HFFc6 (cell line): Measurements from ENCODE around the gene VAMP2. TPM values are rescaled to one million over a fixed set of nuclear protein-coding genes. Genes with fewer than 3 reads are reported as not detected.
A peak's percentile ranks its signal among the peaks of the same experiment; 100 is the strongest.

Source experiments
- DNase-seq: peaks from one replicate; pipeline ENCODE4 v3.0.0-alpha.2; 2018
- H3K27ac Mint-ChIP-seq: 2 replicates; pipeline ENCODE4 v1.8.0; 2020; ENCODE audit warnings: mild to moderate bottlenecking, mixed read lengths
- H3K27me3 Mint-ChIP-seq: 2 replicates; pipeline ENCODE4 v1.8.0; 2021; ENCODE audit warnings: mild to moderate bottlenecking, moderate library complexity, mixed read lengths; ENCODE audit not compliant: insufficient read depth
- H3K36me3 Mint-ChIP-seq: 2 replicates; pipeline ENCODE4 v1.8.0; 2021; ENCODE audit warnings: low read depth, mixed read lengths
- H3K4me1 Mint-ChIP-seq: 2 replicates; pipeline ENCODE4 v1.8.0; 2020; ENCODE audit warnings: low read depth, mixed read lengths
- H3K4me3 Mint-ChIP-seq: 2 replicates; pipeline ENCODE4 v1.8.0; 2020; ENCODE audit warnings: mild to moderate bottlenecking, moderate library complexity, mixed read lengths
- H3K9me3 Mint-ChIP-seq: 2 replicates; pipeline ENCODE4 v1.8.0; 2020; ENCODE audit warnings: mild to moderate bottlenecking, mixed read lengths
- total RNA-seq, 6 experiments: library from RNA; stranded (reverse); fragmentation: NEBNext Ultra II Directional; extraction: Animal tissue kit (Norgen Biotek cat#: 25700); gene quantifications; 2 replicates in 1 of 6; 3 replicates in 5 of 6; pipeline ENCODE4 v1.2.3, GENCODE V29; 2021
- TF ChIP-seq, protein P1 (sequence below): fragments of 200-600 bp; sonication (generic); IDR thresholded peaks from 2 replicates; pipeline ENCODE4 v1.5.0; 2021; ENCODE audit warnings: antibody characterized with exemption, mild to moderate bottlenecking

The VAMP2 gene
- total RNA-seq, 6 experiments from 2014 or later, result 37.0 to 47.6 (median 44.5) TPM

DNA sequence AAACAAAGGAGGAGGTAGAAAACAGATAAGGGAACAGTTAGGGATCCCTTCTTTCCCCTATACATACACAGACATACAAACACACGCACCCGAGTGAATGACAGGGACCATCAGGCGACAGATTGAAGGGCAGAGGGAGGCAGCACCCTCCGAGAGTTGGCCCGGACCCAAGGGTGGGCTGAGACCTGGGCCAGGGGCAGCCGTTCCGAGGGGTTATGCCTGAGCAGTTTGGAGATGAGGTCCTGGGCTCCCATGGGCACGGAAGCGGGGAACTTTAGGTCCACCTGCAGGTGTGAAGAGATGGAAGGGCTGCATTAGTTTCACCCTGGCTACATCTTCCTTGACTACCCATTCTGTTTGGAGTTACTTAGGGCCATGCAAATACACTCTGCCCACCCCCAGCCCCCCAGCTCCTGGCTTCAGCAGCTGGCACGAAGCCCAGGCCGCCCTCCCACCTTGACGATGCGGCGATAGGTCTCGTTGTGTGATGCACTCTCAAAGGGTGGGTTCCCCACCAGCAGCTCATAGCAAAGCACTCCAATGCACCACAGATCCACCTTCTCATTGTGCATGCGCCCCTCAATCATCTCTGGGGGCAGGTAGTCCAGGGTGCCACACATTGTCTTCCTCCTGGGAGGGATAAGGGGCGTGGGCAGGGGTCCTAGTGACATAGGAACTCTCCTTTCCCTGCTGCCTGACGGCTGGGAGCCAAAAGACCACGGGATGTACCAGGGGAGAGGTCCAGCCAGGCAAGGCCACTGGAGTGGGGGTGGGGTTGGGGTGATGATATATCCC is 42.2 kb upstream of the VAMP2 start:
- Mint-ChIP-seq H3K4me1 (peaks cover 24% of the 10 kb centered on the region), H3K27ac (peak overlapping the region; percentile 26; the same call in 1 of the 2 replicates), H3K36me3 (peaks cover 33% of the 10 kb centered on the region; the same call in 1 of the 2 replicates), H3K9me3 (no peaks in the 10 kb centered on the region), H3K27me3 (peaks cover 5% of the 10 kb centered on the region; the same call in 1 of the 2 replicates), H3K4me3 (no peak overlapping the region)
- no peak for DNase-seq
- TF ChIP-seq, protein P1, sequence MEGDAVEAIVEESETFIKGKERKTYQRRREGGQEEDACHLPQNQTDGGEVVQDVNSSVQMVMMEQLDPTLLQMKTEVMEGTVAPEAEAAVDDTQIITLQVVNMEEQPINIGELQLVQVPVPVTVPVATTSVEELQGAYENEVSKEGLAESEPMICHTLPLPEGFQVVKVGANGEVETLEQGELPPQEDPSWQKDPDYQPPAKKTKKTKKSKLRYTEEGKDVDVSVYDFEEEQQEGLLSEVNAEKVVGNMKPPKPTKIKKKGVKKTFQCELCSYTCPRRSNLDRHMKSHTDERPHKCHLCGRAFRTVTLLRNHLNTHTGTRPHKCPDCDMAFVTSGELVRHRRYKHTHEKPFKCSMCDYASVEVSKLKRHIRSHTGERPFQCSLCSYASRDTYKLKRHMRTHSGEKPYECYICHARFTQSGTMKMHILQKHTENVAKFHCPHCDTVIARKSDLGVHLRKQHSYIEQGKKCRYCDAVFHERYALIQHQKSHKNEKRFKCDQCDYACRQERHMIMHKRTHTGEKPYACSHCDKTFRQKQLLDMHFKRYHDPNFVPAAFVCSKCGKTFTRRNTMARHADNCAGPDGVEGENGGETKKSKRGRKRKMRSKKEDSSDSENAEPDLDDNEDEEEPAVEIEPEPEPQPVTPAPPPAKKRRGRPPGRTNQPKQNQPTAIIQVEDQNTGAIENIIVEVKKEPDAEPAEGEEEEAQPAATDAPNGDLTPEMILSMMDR, result no peak

DNA sequence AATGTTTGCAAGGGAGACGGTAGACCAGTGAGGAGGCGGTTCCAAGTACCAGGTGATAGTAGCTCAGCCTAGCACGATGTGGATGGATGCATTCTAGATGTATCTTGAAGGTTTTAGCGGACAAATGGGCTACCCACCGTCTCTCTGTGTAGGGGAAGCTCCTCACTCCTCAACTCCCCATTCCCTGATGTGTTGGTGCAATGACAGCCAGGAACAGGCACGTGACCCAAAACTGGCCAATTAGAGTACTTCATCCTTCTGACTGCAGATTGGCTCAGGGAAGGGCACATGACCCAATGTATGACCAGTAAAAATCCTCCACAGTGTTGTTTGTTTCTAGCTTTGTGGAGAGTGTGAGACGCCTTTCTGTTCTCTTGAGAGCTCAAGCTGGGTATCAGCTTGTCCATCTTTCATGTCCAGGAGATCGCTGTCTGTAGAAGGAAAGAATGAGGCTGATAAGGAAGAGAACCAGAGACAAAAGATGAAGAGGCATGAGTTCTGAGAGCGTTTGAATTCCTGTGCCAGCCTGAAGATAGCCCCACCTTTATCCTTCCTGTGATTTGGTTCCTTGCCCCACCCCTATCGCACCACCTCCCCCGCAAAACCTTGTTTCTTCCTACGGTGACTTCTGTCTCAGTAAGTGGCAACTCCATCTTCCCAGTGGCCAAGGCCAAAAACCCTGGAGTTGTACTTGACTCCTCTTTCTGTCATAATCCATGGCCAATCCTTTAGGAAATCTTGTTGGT is 29.5 kb upstream of the VAMP2 start:
- H3K4me1 Mint-ChIP-seq, result peaks cover 23% of the 10 kb centered on the region
- no peaks in the 10 kb centered on the region for H3K9me3 Mint-ChIP-seq
- TF ChIP-seq, protein P1, result no peak
- no peak overlapping the region for H3K4me3 Mint-ChIP-seq
- DNase-seq, result peak; percentile 57
- no peak overlapping the region for H3K27ac Mint-ChIP-seq
- H3K36me3 Mint-ChIP-seq, result no peaks in the 10 kb centered on the region
- peaks cover 2% of the 10 kb centered on the region; the same call in 1 of the 2 replicates for H3K27me3 Mint-ChIP-seq

DNA sequence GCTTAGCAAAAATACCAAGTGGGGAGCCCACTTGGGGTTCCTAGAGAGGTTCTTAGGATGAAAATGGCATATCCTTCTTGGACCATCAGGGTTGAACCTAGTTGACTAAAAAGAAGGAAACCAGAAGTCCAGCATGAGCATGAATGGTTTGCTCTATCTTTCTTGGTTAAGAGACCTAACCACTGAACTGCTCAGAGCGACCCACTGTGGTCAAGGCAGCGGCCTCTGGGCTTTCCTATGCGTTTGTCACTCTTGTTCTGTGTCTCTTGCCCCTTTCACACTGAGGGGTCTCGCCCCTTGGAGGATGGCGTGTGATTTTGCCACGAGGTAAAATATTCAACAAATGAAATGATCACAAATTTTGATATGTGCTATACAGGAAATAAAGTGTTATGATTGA is 27.8 kb upstream of the VAMP2 start:
- Mint-ChIP-seq H3K4me1 (peaks cover 8% of the 10 kb centered on the region), H3K36me3 (no peaks in the 10 kb centered on the region), H3K4me3 (no peak overlapping the region), H3K9me3 (no peaks in the 10 kb centered on the region), H3K27me3 (peaks cover 2% of the 10 kb centered on the region; the same call in 1 of the 2 replicates), H3K27ac (no peak overlapping the region; the same call in none of the 2 replicates)
- TF ChIP-seq, protein P1, result no peak
- DNase-seq, result no peak

DNA sequence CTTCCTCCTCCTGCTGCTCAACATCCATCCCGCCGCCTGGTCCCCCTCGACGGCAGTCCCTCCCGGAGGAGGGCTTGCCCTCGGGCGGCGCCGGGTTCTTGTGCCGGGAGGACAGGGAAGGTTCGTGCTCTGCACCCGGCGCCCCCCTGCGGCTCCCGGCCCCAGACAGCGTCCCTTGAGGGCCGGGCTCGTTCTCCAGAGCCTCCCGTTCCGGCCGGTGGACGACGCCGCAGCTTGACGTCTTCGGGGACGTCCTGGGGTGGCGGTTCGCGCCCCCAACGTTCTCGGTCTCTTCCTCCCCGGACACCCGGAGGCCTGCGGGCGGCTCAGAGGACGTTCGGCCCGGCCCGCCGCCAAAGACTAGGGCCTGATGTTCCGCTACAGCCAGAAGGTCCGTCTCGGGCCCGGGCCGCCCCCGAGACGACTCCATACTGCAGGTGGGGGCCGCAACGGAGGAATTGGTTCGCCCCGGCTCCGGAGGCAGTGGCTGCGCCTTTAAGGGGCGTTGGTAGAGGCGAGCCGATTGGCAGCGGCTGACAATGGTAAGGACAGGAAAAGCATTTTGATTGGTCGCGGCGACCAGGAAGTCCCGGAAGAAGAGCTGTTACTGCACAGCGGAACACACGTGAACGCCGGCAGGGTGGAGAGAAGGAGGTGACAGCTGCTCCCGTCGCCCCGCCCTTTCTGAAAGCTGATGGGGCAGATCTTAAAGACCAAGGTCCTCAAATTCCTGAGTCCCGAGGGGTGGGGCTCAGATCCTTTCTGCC is 27.1 kb upstream of the VAMP2 start, which contains the start of gene BORCS6:
BORCS6 (minus strand) TSS at position 470 of the 767 bp plus-strand sequence; CDS start at position 430, 40 bp downstream.
- TF ChIP-seq, protein P1, result peak; percentile 51; the same call in 1 of the 2 replicates
- H3K27me3 Mint-ChIP-seq, result peaks cover 2% of the 10 kb centered on the region; the same call in 1 of the 2 replicates
- DNase-seq, result peak; percentile 99
- H3K4me3 Mint-ChIP-seq, result no peak within 1 kb of the TSS
- no peak within 1 kb of the TSS; the same call in none of the 2 replicates for H3K27ac Mint-ChIP-seq
- H3K4me1 Mint-ChIP-seq, result peaks cover 8% of the 10 kb centered on the region
- H3K9me3 Mint-ChIP-seq, result no peaks in the 10 kb centered on the region
- no peaks in the 10 kb centered on the region for H3K36me3 Mint-ChIP-seq
